IPS-15b (cell line): Measurements from ENCODE around the gene CXCL14.
A peak's percentile ranks its signal among the peaks of the same experiment; 100 is the strongest.

Source experiments
- H3K27me3 ChIP-seq: one replicate; pipeline ENCODE4 v1.6.1; 2013; ENCODE audit warnings: low read length; ENCODE audit not compliant: control insufficient read depth, insufficient read depth
- H3K36me3 ChIP-seq: one replicate; pipeline ENCODE4 v1.6.1; 2013; ENCODE audit warnings: low read length; ENCODE audit not compliant: control insufficient read depth, insufficient read depth
- H3K4me1 ChIP-seq: one replicate; pipeline ENCODE4 v1.6.1; 2013; ENCODE audit warnings: mild to moderate bottlenecking, low read length; ENCODE audit not compliant: control insufficient read depth, insufficient read depth
- H3K4me3 ChIP-seq: one replicate; pipeline ENCODE4 v1.5.1; 2013; ENCODE audit warnings: low read depth, low read length
- H3K9ac ChIP-seq: one replicate; pipeline ENCODE4 v1.6.1; 2013; ENCODE audit warnings: low read depth, mild to moderate bottlenecking, low read length
- H3K9me3 ChIP-seq: one replicate; pipeline ENCODE4 v1.6.1; 2013; ENCODE audit warnings: mild to moderate bottlenecking, low read length; ENCODE audit not compliant: control insufficient read depth, insufficient read depth

The CXCL14 gene

GRCh38 chr5:135565725-135566421 is 12.9 kb downstream of the CXCL14 start:
- no peak overlapping the region for H3K4me3 ChIP-seq
- peaks cover 16% of the 10 kb centered on the region for H3K4me1 ChIP-seq

GRCh38 chr5:135565266-135565665 is 13.5 kb downstream of the CXCL14 start:
- H3K4me1 ChIP-seq: peaks cover 16% of the 10 kb centered on the region
- H3K9me3 ChIP-seq: no peaks in the 10 kb centered on the region
- no peak overlapping the region for H3K4me3 ChIP-seq
- H3K36me3 ChIP-seq: no peaks in the 10 kb centered on the region
- H3K27me3 ChIP-seq: peaks cover 40% of the 10 kb centered on the region
- H3K9ac ChIP-seq: no peak overlapping the region

More at GRCh38 chr5:135565725-135566421, 12.9 kb downstream of the CXCL14 start:
- H3K9me3 ChIP-seq: no peaks in the 10 kb centered on the region
- H3K36me3 ChIP-seq: no peaks in the 10 kb centered on the region
- H3K9ac ChIP-seq: no peak overlapping the region
- H3K27me3 ChIP-seq: peaks cover 40% of the 10 kb centered on the region

- Histone ChIP-seq H3K36me3 (no peaks in the 10 kb centered on the region), H3K9me3 (no peaks in the 10 kb centered on the region), H3K4me3 (no peak overlapping the region)
Measured at GRCh38 chr5:135564331-135564730, 14.5 kb downstream of the CXCL14 start.

GRCh38 chr5:135561266-135561665 is 17.5 kb downstream of the CXCL14 start:
- Histone ChIP-seq H3K9ac (no peak overlapping the region), H3K4me3 (no peak overlapping the region), H3K27me3 (peaks cover 52% of the 10 kb centered on the region), H3K4me1 (peaks cover 16% of the 10 kb centered on the region), H3K9me3 (no peaks in the 10 kb centered on the region), H3K36me3 (no peaks in the 10 kb centered on the region)

More at GRCh38 chr5:135564331-135564730, 14.5 kb downstream of the CXCL14 start:
- H3K27me3 ChIP-seq: peaks cover 44% of the 10 kb centered on the region
- H3K9ac ChIP-seq: no peak overlapping the region
- peaks cover 16% of the 10 kb centered on the region for H3K4me1 ChIP-seq

- Histone ChIP-seq H3K4me3 (no peak overlapping the region), H3K9me3 (no peaks in the 10 kb centered on the region), H3K9ac (no peak overlapping the region), H3K4me1 (peaks cover 14% of the 10 kb centered on the region), H3K36me3 (no peaks in the 10 kb centered on the region), H3K27me3 (peaks cover 54% of the 10 kb centered on the region)
Measured at GRCh38 chr5:135560858-135561257, 17.9 kb downstream of the CXCL14 start.

- Histone ChIP-seq H3K4me3 (no peak overlapping the region), H3K9me3 (no peaks in the 10 kb centered on the region), H3K4me1 (peaks cover under 1% of the 10 kb centered on the region), H3K36me3 (no peaks in the 10 kb centered on the region), H3K27me3 (peaks cover 46% of the 10 kb centered on the region), H3K9ac (no peak overlapping the region)
Measured at GRCh38 chr5:135559354-135559753, 19.4 kb downstream of the CXCL14 start.

GRCh38 chr5:135557076-135557838 is 21.5 kb downstream of the CXCL14 start:
- Histone ChIP-seq H3K9me3 (no peaks in the 10 kb centered on the region), H3K9ac (no peak overlapping the region), H3K36me3 (no peaks in the 10 kb centered on the region), H3K4me3 (no peak overlapping the region), H3K4me1 (no peaks in the 10 kb centered on the region), H3K27me3 (peaks cover 49% of the 10 kb centered on the region)

- peaks cover 49% of the 10 kb centered on the region for H3K27me3 ChIP-seq
- H3K36me3 ChIP-seq: no peaks in the 10 kb centered on the region
- H3K4me3 ChIP-seq: no peak overlapping the region
- H3K9ac ChIP-seq: no peak overlapping the region
- no peaks in the 10 kb centered on the region for H3K9me3 ChIP-seq
- no peaks in the 10 kb centered on the region for H3K4me1 ChIP-seq
Measured at GRCh38 chr5:135556620-135557019, 22.2 kb downstream of the CXCL14 start.

DNA sequence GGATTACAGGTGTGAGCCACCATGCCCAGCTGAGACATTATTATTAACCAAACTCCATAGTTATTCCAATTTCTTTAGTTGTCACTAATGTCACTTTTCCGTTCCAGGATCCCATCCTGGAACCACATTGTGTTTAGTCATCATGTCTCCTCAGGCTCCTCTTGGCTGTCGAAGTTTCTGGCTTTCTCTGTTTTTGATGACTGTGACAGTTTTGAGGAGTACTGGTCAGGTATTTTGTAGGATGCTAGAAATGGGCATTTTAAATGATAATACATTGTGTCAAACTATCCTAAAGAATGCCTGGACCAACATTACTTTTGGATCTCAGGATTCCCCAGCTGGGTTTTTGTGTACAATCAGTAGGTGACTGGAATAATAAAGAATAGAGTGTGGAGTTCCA is 23.3 kb downstream of the CXCL14 start:
- H3K4me3 ChIP-seq: no peak overlapping the region

DNA sequence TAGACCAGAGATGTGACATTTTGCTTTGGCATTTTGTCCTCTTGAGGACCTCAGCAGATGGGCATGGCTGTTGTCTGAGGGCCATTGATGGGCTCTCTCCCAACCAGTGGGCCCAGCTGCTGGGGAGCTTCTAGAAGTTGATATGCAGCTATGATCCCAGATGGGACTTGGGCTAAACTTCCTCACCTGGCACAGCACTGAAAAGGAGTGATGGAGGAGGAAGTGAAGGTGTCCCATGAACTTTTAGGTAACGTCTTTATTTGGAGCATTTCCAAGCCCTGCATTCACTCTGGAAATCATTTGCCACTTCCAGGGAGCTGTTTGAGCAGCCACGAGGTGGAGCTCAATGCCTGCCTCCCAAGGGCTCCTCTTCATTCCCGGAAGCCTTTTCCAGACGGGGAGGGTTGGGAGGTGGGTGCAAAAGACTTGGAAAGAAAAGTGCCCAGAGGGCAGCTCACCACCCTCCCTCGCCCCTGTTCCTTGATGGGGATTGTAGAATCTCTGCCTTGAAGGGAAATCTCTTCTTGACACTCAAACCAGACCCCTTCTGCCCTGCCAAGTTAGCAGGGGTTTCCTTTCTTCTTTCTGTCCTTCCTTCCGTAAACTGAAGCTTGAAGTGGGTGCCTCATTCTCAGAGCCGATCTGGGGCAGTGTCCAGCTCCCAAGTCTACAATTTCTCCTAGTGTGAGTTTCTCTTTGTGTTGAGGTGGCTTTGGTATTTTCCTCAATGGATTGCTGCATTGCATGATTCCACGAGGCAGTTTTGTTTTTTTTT is 24.9 kb downstream of the CXCL14 start:
- no peak overlapping the region for H3K4me3 ChIP-seq
- H3K4me1 ChIP-seq: no peaks in the 10 kb centered on the region
- no peaks in the 10 kb centered on the region for H3K9me3 ChIP-seq
- H3K27me3 ChIP-seq: peaks cover 64% of the 10 kb centered on the region
- H3K9ac ChIP-seq: peak overlapping the region; percentile 18
- H3K36me3 ChIP-seq: no peaks in the 10 kb centered on the region

More for the DNA sequence above, 23.3 kb downstream of the CXCL14 start:
- Histone ChIP-seq H3K27me3 (peaks cover 52% of the 10 kb centered on the region), H3K9me3 (no peaks in the 10 kb centered on the region), H3K4me1 (no peaks in the 10 kb centered on the region), H3K9ac (no peak overlapping the region), H3K36me3 (no peaks in the 10 kb centered on the region)

DNA sequence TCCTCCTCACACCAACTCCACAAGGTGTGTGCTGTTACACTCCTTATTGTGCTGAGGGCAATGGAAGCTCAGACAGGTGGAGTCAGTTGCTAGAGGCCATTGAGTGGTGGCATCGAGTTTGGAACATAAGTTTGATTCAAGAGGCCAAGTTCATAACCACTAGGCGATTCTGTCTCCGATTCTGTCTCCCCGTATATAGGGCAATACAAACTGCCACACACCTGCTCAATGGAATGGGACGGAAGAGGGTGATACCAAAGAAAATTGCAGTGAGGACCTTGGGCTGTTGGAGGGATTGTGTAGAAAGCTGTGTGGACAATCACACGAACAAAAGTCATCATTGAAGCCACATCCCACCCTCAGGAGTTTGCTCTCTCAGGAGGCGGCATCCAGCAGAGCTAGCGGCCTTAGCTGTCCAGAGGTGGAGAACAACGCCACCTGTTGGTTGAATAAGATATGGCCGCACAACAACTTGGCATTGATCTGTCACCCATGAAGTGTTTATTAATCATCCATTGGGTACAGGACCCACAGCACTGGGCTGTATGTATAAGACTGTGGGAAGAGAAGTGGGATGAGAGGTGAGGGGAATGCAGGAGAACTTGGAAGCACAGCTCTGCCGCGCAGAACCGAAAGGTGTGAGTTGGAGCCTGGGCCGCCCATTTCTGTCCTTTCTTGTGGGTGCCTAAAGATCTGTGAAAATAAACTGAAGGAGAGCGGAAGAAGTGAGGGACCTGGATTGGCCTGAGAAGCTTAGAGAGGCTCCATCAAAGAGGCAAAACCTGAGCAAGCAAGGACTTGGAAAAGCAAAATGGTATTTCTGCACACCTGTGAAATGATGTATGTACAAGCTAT is 27.0 kb downstream of the CXCL14 start:
- Histone ChIP-seq H3K4me1 (no peaks in the 10 kb centered on the region), H3K4me3 (no peak overlapping the region), H3K9me3 (no peaks in the 10 kb centered on the region), H3K9ac (no peak overlapping the region), H3K27me3 (peaks cover 76% of the 10 kb centered on the region), H3K36me3 (no peaks in the 10 kb centered on the region)
